ENCODE data around the gene SRD5A2.

The SRD5A2 gene

GRCh38 chr2:31563273-31563839 lies 17.4 kb downstream of the SRD5A2 start:
- no peak for TF ChIP-seq CTCF (IDR thresholded peaks at IDR 0.05; ENCODE audit: insufficient read depth, low read length, poor library complexity, severe bottlenecking)
- Histone ChIP-seq H3K36me3 (ENCODE audit: control insufficient read depth, insufficient read depth, low read length) (no peaks in the 10 kb centered on the region), H3K4me3 (replicated peaks; ENCODE audit: low read depth, low read length) (no peak overlapping the region), H3K27me3 (replicated peaks; ENCODE audit: control insufficient read depth, insufficient read depth, low read length) (no peaks in the 10 kb centered on the region)
- DNase-seq (ENCODE audit: extremely low read depth, insufficient read length), result no peak

DNA sequence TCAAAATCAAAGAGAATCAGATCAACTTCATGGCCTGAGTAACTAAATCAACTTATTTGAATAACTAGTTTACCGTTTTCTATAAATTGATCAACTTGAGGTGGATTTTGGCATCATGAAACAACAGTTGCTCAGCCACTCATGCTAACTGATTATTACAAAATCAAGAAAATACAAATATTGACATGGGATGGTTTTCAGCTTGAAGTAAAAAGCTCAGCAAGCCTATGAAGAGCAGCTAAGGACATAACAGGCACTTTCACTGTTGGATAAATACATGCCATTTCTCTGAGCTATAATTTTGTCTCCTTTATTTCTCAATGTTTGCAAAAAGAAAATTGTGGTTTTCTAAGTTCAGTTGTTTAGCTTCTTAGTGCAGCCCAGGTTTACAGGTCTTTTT lies 18.9 kb downstream of the SRD5A2 start:
- TF ChIP-seq CTCF (IDR thresholded peaks at IDR 0.05; ENCODE audit: insufficient read depth, low read length, poor library complexity, severe bottlenecking), result no peak
- no peak for DNase-seq (ENCODE audit: extremely low read depth, insufficient read length)
- Histone ChIP-seq H3K27me3 (replicated peaks; ENCODE audit: control insufficient read depth, insufficient read depth, low read length) (no peaks in the 10 kb centered on the region), H3K4me3 (replicated peaks; ENCODE audit: low read depth, low read length) (no peak overlapping the region), H3K36me3 (ENCODE audit: control insufficient read depth, insufficient read depth, low read length) (no peaks in the 10 kb centered on the region)

- H3K4me3 ChIP-seq (replicated peaks; ENCODE audit: low read depth, low read length), result no peak overlapping the region
These were observed 22.1 kb downstream of the SRD5A2 start for GRCh38 chr2:31558401-31559295.

DNA sequence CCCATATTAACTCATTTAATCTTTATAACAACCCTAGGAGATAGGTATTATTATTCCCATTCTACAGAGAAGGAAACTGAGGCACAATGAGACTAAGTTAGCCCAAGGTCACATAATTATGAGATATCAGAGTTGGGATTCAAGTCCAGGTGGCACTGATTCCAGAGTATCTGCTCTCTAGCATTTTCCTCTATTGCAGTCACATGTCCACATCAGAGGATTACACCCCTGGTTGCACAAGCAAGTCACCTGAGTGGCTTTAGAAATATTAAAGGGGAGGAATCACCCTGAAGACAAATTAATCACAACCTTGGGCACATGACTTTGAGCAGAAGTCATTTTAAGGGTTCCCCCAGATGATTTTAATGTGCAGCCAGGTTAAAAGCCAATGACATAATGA lies 23.8 kb downstream of the SRD5A2 start:
- no peaks in the 10 kb centered on the region for H3K36me3 ChIP-seq (ENCODE audit: control insufficient read depth, insufficient read depth, low read length)
- H3K27me3 ChIP-seq (replicated peaks; ENCODE audit: control insufficient read depth, insufficient read depth, low read length), result no peaks in the 10 kb centered on the region
- no peak for TF ChIP-seq CTCF (IDR thresholded peaks at IDR 0.05; ENCODE audit: insufficient read depth, low read length, poor library complexity, severe bottlenecking)
- no peak overlapping the region for H3K4me3 ChIP-seq (replicated peaks; ENCODE audit: low read depth, low read length)
- DNase-seq (ENCODE audit: extremely low read depth, insufficient read length), result no peak

More at GRCh38 chr2:31558401-31559295, 22.1 kb downstream of the SRD5A2 start:
- no peak for DNase-seq (ENCODE audit: extremely low read depth, insufficient read length)
- TF ChIP-seq CTCF (IDR thresholded peaks at IDR 0.05; ENCODE audit: insufficient read depth, low read length, poor library complexity, severe bottlenecking), result no peak
- Histone ChIP-seq H3K27me3 (replicated peaks; ENCODE audit: control insufficient read depth, insufficient read depth, low read length) (no peaks in the 10 kb centered on the region), H3K36me3 (ENCODE audit: control insufficient read depth, insufficient read depth, low read length) (no peaks in the 10 kb centered on the region)

- Histone ChIP-seq H3K27me3 (replicated peaks; ENCODE audit: control insufficient read depth, insufficient read depth, low read length) (no peaks in the 10 kb centered on the region), H3K36me3 (ENCODE audit: control insufficient read depth, insufficient read depth, low read length) (no peaks in the 10 kb centered on the region), H3K4me3 (replicated peaks; ENCODE audit: low read depth, low read length) (no peak overlapping the region)
- no peak for DNase-seq (ENCODE audit: extremely low read depth, insufficient read length)
- no peak for TF ChIP-seq CTCF (IDR thresholded peaks at IDR 0.05; ENCODE audit: insufficient read depth, low read length, poor library complexity, severe bottlenecking)
These were observed 24.6 kb downstream of the SRD5A2 start for GRCh38 chr2:31555967-31556706.

Data from GM06990 (cell line).